Measurements from ENCODE around the gene MAP3K5. TPM values are rescaled to one million over a fixed set of nuclear protein-coding genes. Genes with fewer than 3 reads are reported as not detected.

MAP3K5 gene
- polyA plus RNA-seq, 3 donors = 9.6 to 12.0 (median 11.1) TPM

DNA sequence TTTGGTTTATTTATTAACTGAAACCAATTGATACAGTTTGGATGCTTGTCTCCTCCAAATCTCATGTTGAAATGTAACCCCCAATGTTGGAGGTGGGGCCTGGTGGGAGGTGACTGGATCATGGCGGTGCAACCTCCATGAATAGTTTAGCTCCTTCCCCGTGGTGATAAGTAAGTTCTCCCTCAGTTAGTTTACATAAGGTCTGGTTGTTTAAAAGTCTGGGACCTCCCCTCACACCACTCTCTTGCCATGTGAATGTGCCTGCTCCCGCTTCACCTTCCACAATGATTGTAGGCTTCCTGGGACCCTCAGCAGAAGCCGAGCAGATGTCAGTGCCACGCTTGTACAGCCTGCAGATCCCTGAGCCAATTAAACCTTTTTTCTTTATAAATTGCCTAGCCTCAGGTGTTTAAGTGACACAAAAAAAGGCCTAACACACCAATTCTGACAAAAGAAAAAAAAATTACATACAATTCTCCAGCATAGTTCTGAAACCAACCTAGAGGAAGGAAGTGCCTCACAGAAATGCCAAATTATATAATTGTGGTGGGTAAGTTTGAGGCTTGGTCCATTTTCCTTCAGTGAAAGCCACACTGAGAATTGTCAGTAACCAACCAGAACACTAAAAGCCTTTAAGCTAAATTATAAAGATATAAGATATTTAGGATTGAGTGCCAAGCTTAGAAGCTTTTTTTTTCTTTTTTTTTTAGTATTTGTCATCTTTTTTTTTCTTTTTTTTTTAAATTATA lies 257.1 kb downstream of the MAP3K5 start:
- 41% methylated on average over 3 of the region's 5 CpGs for WGBS (ENCODE audit: insufficient coverage)
- Histone ChIP-seq H3K4me1 (ENCODE audit: control insufficient read depth in 1 of 2, insufficient read depth in 2 of 2, low read length in 2 of 2) (no peaks in the 10 kb centered on the region), H3K36me3 (replicated peaks in 1 of 2; ENCODE audit: control insufficient read depth in 1 of 2, insufficient read depth in 2 of 2, low read length in 2 of 2) (no peaks in the 10 kb centered on the region), H3K4me3 (replicated peaks in 1 of 3; ENCODE audit: low read depth in 2 of 3, low read length in 3 of 3) (no peak overlapping the region), H3K27ac (ENCODE audit: low read depth in 1 of 2, low read length in 2 of 2) (no peak overlapping the region), H2AFZ (ENCODE audit: insufficient read depth, low read depth, low read length, poor library complexity, severe bottlenecking) (no peak overlapping the region), H4K20me1 (ENCODE audit: insufficient read depth, low read length) (no peaks in the 10 kb centered on the region), H3K4me2 (replicated peaks; ENCODE audit: extremely low read depth, low read length, poor library complexity, severe bottlenecking) (no peak overlapping the region), H3K79me2 (ENCODE audit: insufficient read depth, low read length) (no peaks in the 10 kb centered on the region), H3K9ac (ENCODE audit: insufficient read depth, low read length, poor library complexity, severe bottlenecking) (no peak overlapping the region), H3K27me3 (ENCODE audit: control insufficient read depth in 2 of 2, insufficient read depth in 2 of 2, low read length in 2 of 2) (no peaks in the 10 kb centered on the region), H3K9me3 (replicated peaks in 1 of 2; ENCODE audit: control insufficient read depth in 1 of 2, insufficient read depth in 1 of 2, low read length in 2 of 2) (no peaks in the 10 kb centered on the region)
- Mint-ChIP-seq H3K27me3 (ENCODE audit: low read depth in 3 of 3) (no peaks in the 10 kb centered on the region), H3K9me3 (peaks cover 0 to 4% (median 0%) of the 10 kb centered on the region in 7 donors), H3K4me3 (no peak overlapping the region), H3K4me1 (peaks cover 10% of the 10 kb centered on the region), H3K27ac (no peak overlapping the region), H3K36me3 (no peaks in the 10 kb centered on the region)
- TF ChIP-seq, protein P1, sequence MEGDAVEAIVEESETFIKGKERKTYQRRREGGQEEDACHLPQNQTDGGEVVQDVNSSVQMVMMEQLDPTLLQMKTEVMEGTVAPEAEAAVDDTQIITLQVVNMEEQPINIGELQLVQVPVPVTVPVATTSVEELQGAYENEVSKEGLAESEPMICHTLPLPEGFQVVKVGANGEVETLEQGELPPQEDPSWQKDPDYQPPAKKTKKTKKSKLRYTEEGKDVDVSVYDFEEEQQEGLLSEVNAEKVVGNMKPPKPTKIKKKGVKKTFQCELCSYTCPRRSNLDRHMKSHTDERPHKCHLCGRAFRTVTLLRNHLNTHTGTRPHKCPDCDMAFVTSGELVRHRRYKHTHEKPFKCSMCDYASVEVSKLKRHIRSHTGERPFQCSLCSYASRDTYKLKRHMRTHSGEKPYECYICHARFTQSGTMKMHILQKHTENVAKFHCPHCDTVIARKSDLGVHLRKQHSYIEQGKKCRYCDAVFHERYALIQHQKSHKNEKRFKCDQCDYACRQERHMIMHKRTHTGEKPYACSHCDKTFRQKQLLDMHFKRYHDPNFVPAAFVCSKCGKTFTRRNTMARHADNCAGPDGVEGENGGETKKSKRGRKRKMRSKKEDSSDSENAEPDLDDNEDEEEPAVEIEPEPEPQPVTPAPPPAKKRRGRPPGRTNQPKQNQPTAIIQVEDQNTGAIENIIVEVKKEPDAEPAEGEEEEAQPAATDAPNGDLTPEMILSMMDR (IDR thresholded peaks at IDR 0.05) = no peak
- intact Hi-C loops (cut with micrococcal nuclease) = no loop called here
- no peak for DNase-seq

DNA sequence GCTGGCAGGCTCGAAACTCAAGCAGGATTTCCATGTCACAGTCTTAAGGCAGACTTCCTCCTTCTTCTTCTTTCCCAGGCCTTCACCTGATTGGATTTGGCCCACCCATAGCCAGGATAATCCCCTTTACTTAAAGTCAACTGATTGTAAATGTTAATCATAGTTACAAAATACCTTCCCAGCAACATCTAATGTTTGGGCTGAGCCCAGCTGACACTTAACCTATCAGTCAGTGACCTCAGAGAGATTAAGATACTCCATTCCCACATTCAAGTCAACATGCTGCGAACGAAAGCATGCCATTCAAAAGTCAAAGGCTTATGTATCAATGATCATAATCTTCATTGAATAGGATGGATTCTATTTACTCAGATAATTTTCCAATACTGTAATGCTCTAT lies 258.0 kb downstream of the MAP3K5 start:
- no peak overlapping the region for H3K4me3 ChIP-seq (replicated peaks in 1 of 3; ENCODE audit: low read depth in 2 of 3, low read length in 3 of 3)
- no peak overlapping the region for H3K9ac ChIP-seq (ENCODE audit: insufficient read depth, low read length, poor library complexity, severe bottlenecking)
- no peaks in the 10 kb centered on the region for H3K79me2 ChIP-seq (ENCODE audit: insufficient read depth, low read length)
- H2AFZ ChIP-seq (ENCODE audit: insufficient read depth, low read depth, low read length, poor library complexity, severe bottlenecking) = no peak overlapping the region
- Mint-ChIP-seq H3K27ac (no peak overlapping the region), H3K9me3 (peaks cover 0 to 4% (median 0%) of the 10 kb centered on the region in 7 donors), H3K36me3 (no peaks in the 10 kb centered on the region), H3K4me1 (peaks cover 10% of the 10 kb centered on the region), H3K27me3 (ENCODE audit: low read depth in 3 of 3) (no peaks in the 10 kb centered on the region), H3K4me3 (no peak overlapping the region)
- H3K9me3 ChIP-seq (replicated peaks in 1 of 2; ENCODE audit: control insufficient read depth in 1 of 2, insufficient read depth in 1 of 2, low read length in 2 of 2) = no peaks in the 10 kb centered on the region
- TF ChIP-seq, protein P1 (IDR thresholded peaks at IDR 0.05) = no peak
- DNase-seq = no peak
- H3K36me3 ChIP-seq (replicated peaks in 1 of 2; ENCODE audit: control insufficient read depth in 1 of 2, insufficient read depth in 2 of 2, low read length in 2 of 2) = no peaks in the 10 kb centered on the region
- H3K4me1 ChIP-seq (ENCODE audit: control insufficient read depth in 1 of 2, insufficient read depth in 2 of 2, low read length in 2 of 2) = no peaks in the 10 kb centered on the region
- no peak overlapping the region for H3K27ac ChIP-seq (ENCODE audit: low read depth in 1 of 2, low read length in 2 of 2)
- H4K20me1 ChIP-seq (ENCODE audit: insufficient read depth, low read length) = no peaks in the 10 kb centered on the region
- WGBS (ENCODE audit: insufficient coverage) = no CpG with 5 or more reads among the region's 3 CpGs
- no peak overlapping the region for H3K4me2 ChIP-seq (replicated peaks; ENCODE audit: extremely low read depth, low read length, poor library complexity, severe bottlenecking)
- intact Hi-C loops (cut with micrococcal nuclease) = no loop called here
- no peaks in the 10 kb centered on the region for H3K27me3 ChIP-seq (ENCODE audit: control insufficient read depth in 2 of 2, insufficient read depth in 2 of 2, low read length in 2 of 2)

All from CD14-positive monocyte (primary cell).